Neural crest cell (in vitro differentiated cells): ENCODE measurements around the gene MTHFD1L. TPM values are rescaled to one million over a fixed set of nuclear protein-coding genes. Genes with fewer than 3 reads are reported as not detected.

Experiments used
- DNase-seq: peaks from one replicate; pipeline ENCODE4 v3.0.0; 2021; ENCODE audit warnings: low read depth, mixed read lengths, low spot score
- H3K27ac Mint-ChIP-seq: one replicate; pipeline ENCODE4 v1.8.0; 2021; ENCODE audit warnings: mild to moderate bottlenecking, mixed read lengths; ENCODE audit not compliant: unreplicated experiment
- H3K27me3 Mint-ChIP-seq: 2 replicates; pipeline ENCODE4 v1.8.0; 2021; ENCODE audit warnings: low read depth, mild to moderate bottlenecking, mixed read lengths
- H3K36me3 Mint-ChIP-seq: 2 replicates; pipeline ENCODE4 v1.8.0; 2021; ENCODE audit warnings: low read depth, mild to moderate bottlenecking, mixed read lengths
- H3K4me1 Mint-ChIP-seq: 2 replicates; pipeline ENCODE4 v1.8.0; 2021; ENCODE audit warnings: mixed read lengths
- H3K4me3 Mint-ChIP-seq: one replicate; pipeline ENCODE4 v1.8.0; 2021; ENCODE audit warnings: mild to moderate bottlenecking, mixed read lengths
- H3K9me3 Mint-ChIP-seq: 2 replicates; pipeline ENCODE4 v1.8.0; 2021; ENCODE audit warnings: mixed read lengths
- CTCF ChIP-seq: fragments of 200-600 bp; sonication (generic); conservative IDR thresholded peaks from 2 replicates; pipeline ENCODE4 v1.5.0; 2021; ENCODE audit warnings: antibody characterized with exemption, mild to moderate bottlenecking
- total RNA-seq: library from RNA; stranded (reverse); gene quantifications from 2 replicates; pipeline ENCODE4 v1.2.1, GENCODE V29; 2021

Gene MTHFD1L
- total RNA-seq, 1 donor from 2014 or later = 71.3 TPM

GRCh38 chr6:151018911-151019782 is 153.6 kb downstream of the MTHFD1L start:
- no peaks in the 10 kb centered on the region for H3K27me3 Mint-ChIP-seq
- H3K27ac Mint-ChIP-seq = no peak overlapping the region
- no peak for TF ChIP-seq CTCF
- H3K4me1 Mint-ChIP-seq = peaks cover 26% of the 10 kb centered on the region
- no peaks in the 10 kb centered on the region for H3K9me3 Mint-ChIP-seq
- peaks cover 9% of the 10 kb centered on the region for H3K36me3 Mint-ChIP-seq
- DNase-seq = no peak
- no peak overlapping the region for H3K4me3 Mint-ChIP-seq

DNA sequence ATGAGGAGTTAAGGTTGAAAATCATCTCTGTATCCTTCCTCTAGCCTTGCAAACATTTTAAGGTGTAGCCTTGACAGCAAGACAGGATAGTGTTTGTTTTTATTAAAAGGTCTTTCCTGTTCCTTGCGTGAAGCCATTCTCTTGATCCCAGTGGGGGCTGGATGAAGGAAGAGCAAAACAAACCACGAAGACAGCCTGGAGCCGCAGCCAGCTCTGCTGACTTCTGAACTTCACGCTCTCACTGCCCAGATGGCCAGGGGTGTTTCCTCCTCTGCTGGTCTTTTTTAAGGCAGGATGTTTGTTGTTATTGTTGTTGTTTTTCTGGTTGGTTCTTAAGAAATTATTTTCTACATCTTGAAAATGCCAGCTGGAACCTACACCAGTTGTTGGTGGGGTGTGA is 156.4 kb downstream of the MTHFD1L start:
- no peak for TF ChIP-seq CTCF
- Mint-ChIP-seq H3K4me3 (peak overlapping the region; percentile 17), H3K4me1 (peaks cover 38% of the 10 kb centered on the region), H3K9me3 (no peaks in the 10 kb centered on the region), H3K27ac (no peak overlapping the region), H3K36me3 (peaks cover 16% of the 10 kb centered on the region), H3K27me3 (no peaks in the 10 kb centered on the region)
- no peak for DNase-seq

GRCh38 chr6:151022492-151022891 is 157.0 kb downstream of the MTHFD1L start:
- H3K4me3 Mint-ChIP-seq = peak overlapping the region; percentile 25
- peaks cover 14% of the 10 kb centered on the region for H3K36me3 Mint-ChIP-seq
- H3K27me3 Mint-ChIP-seq = no peaks in the 10 kb centered on the region
- peak overlapping the region; percentile 3 for H3K27ac Mint-ChIP-seq
- H3K4me1 Mint-ChIP-seq = peaks cover 38% of the 10 kb centered on the region
- no peak for TF ChIP-seq CTCF
- DNase-seq = peak; percentile 40
- no peaks in the 10 kb centered on the region for H3K9me3 Mint-ChIP-seq

- no peak for TF ChIP-seq CTCF
- Mint-ChIP-seq H3K4me3 (no peak overlapping the region), H3K9me3 (peaks cover 5% of the 10 kb centered on the region), H3K4me1 (peaks cover 38% of the 10 kb centered on the region), H3K27ac (no peak overlapping the region), H3K27me3 (no peaks in the 10 kb centered on the region), H3K36me3 (peaks cover 23% of the 10 kb centered on the region)
- no peak for DNase-seq
Observed at GRCh38 chr6:151023342-151023741, 157.8 kb downstream of the MTHFD1L start.

- TF ChIP-seq CTCF = no peak
- Mint-ChIP-seq H3K9me3 (peaks cover 6% of the 10 kb centered on the region), H3K4me1 (peaks cover 38% of the 10 kb centered on the region), H3K36me3 (peaks cover 26% of the 10 kb centered on the region), H3K27ac (no peak overlapping the region), H3K27me3 (no peaks in the 10 kb centered on the region), H3K4me3 (no peak overlapping the region)
- DNase-seq = no peak
Observed at GRCh38 chr6:151024597-151024996, 159.1 kb downstream of the MTHFD1L start.
